22Rv1 (cell line): Measurements from ENCODE around the gene CFAP91.

Experiments
- CTCF ChIP-seq: fragments of 450-650 bp; IDR thresholded peaks from 2 replicates; pipeline ENCODE4 v1.5.1; 2017; ENCODE audit warnings: mild to moderate bottlenecking
- ZFX ChIP-seq: fragments of 450-650 bp; IDR thresholded peaks from 2 replicates; pipeline ENCODE4 v1.6.1; 2017; ENCODE audit warnings: antibody characterized with exemption, borderline replicate concordance

DNA sequence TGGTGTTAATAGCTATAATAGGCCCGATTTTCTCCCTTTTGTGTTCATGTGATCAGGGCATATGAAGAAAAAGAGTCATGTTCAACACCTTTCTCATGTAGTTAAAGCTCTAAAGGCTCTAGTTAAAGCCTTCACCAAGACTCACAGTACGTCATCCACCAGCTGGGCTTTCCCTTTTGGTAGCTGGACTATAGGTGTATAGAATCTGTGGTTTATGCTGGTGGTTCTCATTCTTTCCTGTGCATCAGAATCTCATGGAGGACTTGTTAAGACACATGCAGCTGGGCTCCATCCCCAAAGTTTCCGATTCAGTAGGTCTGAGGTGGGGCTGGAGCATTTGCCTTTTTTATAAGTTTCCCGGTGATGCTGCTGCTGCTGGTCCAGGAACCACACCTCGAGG lies 31.0 kb downstream of the CFAP91 start:
- no peak for TF ChIP-seq CTCF
- TF ChIP-seq ZFX: no peak
